ENCODE data around the gene NDUFAF3.

- TF ChIP-seq EZH2 (IDR thresholded peaks at IDR 0.05; ENCODE audit: low read depth) (no peak), CTCF (conservative IDR thresholded peaks at IDR 0.05) (no peak)
Measured at GRCh38 chr3:48990636-48991469, 31.1 kb upstream of the NDUFAF3 start.
